MV-4-11 (cell line): ENCODE data around the gene TSPAN3.

Experiments
- DNase-seq: peaks from one replicate; lab custom pipeline; 2025; lab: John Stamatoyannopoulos, UW

Gene TSPAN3

DNA sequence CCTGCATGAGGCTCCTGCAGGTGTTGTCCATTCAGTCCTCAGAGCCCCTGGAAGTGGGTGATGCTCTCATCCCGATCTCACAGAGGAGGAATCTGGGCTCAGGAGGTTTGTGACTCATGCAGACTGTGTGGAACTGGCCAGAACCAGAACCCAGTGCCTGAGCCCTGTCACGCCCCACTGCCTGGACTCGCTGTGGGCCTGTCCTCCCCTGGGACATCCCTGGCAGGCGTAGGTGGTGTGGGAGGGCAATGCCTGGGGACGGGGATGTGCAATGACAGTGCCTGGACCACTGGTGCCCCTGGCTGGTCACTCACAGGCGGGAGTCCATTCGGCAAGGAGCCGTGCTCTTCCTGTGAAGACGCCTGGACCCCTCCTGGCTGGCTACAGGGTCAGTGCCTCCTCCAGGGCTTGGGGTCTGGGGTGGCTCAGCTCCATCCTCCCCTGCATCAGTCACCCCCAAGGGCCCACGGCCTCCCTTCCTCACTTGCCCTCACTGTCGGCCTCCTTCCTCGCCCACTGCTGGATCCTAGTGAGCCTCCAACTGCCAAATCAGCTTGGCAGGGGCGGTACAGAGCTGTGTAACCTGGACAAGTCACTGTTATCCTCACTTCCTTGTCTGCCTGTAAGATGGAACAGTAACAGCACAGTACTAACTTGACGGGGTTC is 61.1 kb downstream of the TSPAN3 start:
- no peak for DNase-seq

DNA sequence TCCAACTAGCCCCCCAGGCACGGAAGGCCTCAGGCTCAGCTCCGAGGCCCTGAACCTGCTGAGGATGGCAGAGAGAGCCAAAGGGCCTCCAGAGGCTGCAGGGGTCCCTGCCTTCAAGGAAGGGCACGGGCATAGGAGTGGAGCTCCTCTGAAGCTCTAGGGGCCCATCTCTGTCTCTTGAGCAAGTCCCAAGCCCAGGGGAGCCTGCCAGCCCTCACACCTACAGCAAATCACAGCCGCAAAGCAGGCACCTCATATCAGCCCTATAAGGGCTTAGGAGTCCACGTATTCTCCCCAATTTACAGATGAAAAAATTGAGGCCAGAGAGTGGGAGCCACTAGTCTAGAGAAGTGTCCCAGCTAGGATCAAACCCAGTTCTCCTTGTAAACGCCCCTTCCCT is 61.7 kb downstream of the TSPAN3 start:
- DNase-seq, result no peak

DNA sequence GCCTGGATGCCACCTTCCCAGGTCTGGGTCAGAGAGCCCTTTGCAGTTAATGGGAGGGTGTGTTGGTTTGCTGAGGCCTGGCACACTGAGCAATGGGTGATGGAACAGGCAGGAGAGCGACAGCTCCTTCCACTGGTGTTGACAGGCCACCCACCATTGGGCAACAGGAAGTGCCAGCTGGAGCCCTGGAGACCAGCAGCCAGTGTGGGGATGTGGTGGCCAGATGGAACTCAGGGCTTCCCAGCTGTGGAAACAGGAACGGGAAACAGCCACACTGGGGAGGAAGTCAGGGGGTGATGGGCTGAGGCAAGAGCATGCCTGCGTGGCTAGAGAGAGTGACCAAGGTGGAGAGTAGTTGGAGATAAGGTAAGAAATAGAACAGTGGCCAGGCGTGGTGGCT is 66.7 kb downstream of the TSPAN3 start:
- peak; percentile 98 for DNase-seq

DNA sequence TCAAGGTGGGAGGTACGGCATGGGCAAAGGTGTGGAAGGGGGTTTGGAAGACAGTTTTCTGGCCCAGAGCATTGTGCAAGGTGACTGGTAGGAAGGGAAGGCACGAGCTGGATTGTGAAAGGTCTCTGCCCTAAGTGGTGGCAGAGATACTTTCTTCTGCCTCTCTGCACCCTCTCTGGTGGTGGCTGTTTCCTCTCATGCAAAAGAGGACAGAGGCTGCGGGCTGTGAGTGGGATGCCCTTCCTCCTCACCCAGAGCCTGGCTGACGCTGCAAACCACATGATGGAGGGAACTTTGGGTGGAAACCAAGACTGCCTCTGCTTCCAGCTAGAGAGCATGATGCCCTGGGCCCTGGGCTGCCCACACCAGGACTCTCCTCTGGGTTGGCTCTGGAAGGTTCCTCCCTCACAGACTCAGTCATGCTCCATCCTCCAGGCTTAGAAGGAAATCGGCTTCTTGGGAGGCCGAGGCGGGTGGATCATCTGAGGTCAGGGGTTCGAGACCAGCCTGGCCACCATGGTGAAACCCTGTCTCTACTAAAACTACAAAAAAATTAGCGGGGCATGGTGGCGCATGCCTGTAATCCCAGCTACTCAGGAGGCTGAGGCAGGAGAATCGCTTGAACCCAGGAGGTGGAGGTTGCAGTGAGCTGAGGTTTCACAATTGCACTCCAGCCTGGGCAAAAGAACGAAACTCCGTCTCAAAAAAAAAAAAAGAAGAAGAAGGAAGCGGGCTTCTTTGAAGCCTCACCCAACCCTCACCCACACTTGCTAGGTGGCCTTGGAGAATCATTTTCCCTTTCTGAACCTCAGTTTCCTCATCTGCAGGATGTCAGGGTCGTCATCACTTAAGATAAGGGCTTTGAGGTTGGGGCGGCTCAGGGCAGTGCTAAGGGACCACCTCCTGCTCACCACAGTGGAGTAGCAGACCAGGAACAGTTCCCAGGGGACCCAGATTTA is 67.7 kb downstream of the TSPAN3 start:
- DNase-seq, result peak; percentile 95

DNA sequence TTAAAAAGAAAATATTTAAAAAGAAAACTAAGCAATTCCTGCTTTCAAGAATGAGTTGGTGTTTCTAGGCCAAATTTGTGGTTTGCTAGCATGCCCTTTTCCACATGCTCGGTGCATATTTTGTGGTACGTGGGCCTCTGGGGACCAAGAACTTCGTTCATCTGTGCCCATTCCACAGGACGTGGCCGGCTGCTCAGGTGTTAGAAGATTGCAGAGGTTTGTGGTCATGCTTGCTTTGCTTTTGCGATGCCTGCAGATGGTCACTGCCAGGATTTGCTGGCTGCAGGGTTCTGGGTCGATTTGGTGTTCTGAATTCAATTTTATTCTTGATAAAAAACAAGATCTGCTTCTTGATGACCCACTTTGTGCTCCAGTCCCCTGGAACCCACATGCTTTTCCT is 68.5 kb downstream of the TSPAN3 start:
- DNase-seq, result no peak

DNA sequence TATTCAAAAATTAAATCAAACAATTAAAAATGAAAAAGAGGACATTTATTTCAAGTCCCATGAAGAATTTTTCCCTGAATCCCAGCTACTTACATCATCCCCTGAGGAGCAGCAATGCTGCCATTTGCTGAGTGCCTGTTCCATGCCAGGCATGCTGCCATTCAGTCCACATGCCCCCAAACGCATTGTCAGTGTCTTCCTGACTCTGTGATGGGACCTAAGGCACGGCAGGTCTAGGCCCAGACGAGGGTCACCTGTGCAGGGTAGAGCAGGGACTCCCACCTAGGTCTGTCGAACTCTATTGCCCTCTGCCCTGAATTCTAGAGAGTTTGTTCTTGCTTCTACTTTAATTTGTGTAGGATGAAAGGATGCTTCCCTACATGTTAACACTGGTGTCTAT is 68.9 kb downstream of the TSPAN3 start:
- no peak for DNase-seq

DNA sequence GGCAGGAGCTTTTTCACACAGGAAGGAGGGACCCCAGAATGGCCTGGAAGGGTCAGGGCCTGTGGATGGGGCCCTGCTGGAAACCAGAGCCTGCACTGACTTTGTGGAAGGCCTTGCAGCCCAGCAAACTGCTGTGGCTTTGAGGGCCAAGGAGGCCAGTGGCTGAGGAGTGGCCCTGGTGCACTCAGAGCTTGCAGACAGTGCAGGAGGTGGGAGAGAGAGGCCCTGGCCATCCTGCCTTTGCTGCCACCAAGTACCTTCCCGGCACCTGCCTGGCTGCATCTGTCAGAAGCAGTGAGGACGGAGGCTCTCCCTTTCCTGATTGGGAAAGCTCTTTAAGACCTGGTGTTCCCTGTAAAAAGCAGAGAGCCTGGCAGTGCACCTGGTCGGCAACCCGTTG is 69.6 kb downstream of the TSPAN3 start:
- no peak for DNase-seq

DNA sequence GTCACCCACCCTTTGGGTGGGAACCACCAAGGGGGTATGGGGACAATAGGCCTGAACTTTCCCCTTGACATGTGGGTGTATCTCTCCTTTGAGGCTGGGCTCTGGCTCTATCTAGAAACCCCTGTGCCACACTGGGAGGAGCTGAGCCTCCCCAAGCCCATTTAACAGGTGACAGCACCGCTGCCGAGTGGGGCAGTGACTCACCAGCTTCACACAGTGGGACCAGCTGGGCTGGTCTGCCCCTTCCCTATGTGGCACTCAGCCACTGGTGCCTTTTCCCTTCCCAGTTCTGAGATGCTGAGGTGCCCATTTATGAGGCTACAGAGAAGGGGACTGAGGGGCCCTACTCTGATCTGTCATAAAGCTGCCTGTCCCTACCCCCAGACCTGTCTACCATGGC is 70.9 kb downstream of the TSPAN3 start:
- no peak for DNase-seq

DNA sequence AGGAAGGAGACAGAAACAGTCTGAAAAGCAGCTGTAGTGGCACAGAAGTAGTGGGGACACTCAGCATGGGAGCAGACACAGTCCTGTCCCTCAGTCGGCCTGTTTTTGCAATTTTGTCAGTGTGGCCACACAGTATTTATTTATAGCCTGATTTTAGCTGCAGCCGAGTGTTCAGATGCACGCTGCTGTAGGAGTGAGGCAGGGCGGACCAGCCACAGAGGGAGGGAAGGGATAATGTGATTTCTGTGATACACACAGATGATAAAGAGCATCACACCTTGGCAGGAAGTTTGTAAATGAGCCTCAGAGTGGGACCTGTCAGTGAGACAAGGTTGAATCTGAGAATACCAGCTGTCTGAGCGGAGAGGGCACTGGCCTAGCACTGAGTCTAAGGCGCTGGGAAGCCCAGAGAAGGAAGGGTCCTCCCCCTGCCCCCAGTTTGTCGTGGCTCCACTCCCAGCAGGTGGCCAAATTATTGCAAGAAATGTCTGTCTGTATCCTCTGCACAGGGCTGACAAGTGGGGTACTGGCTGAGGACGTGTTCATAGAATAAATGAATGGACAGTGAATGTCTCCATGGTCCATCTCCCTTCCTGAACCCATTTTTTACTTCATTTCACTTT is 72.1 kb downstream of the TSPAN3 start:
- no peak for DNase-seq

DNA sequence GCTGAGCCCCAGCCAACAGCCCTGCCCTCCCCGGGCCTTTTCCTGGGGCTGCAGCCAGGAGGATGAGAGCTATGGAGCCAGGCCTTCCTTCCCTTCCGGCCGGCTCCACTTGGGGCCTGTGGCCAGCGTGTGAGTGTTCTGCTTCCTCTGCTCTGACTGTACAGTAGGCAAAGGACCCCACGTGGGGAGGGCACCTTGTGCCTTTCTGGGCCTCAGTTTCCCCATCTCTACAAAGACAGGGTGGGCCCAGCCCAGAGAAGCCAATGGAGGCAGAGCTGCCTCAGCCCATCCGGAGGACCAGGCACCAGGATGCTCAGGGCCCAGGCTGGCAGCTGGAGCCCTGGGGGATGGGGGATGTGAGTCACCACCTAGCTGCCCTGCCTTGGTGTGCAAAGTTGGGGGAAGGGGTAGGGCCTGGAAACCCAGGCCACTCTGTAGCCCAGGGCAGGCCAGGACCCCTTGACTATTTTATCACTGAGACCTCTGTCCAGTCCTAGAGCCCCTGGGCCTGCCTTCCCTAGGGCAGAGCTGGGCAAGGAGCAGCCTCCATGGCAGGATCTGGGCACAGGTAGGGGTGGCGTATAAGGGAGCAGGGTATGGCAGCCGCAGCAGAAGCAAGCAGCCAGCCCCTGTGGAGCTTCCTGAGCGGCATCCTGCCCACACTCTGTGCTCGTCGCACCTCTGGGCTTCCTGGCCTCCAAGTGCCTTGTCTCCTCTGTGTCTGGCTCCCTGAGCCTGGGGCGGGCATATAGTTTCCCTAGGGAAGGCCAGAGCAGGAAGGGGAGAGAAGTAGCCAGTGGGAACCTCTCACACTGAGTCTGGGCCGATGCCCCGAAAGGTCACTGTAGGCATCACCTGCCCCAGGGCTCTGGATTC is 74.1 kb downstream of the TSPAN3 start:
- no peak for DNase-seq

DNA sequence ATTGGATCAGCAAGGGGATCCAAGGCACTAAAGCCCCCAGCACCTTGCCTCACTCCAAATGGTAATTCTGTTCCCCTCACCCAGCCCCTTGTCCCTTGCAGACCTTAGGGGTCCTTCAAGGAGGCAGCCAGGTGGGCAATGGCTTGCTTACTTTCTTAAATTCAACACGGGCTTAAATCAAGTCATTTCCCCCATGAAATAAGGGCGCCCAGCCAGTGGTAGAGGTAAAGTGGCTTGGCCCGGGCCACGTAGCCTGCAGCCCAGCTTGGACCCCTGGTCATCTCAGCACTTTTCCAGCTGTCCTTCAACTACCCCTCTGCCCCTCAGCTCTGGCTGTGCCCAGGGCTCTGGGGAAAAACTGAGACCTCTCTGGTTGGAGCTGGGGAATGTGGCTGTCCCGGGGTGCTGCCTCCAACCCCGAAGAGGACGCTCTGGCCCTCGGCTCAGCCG is 74.8 kb downstream of the TSPAN3 start:
- no peak for DNase-seq

DNA sequence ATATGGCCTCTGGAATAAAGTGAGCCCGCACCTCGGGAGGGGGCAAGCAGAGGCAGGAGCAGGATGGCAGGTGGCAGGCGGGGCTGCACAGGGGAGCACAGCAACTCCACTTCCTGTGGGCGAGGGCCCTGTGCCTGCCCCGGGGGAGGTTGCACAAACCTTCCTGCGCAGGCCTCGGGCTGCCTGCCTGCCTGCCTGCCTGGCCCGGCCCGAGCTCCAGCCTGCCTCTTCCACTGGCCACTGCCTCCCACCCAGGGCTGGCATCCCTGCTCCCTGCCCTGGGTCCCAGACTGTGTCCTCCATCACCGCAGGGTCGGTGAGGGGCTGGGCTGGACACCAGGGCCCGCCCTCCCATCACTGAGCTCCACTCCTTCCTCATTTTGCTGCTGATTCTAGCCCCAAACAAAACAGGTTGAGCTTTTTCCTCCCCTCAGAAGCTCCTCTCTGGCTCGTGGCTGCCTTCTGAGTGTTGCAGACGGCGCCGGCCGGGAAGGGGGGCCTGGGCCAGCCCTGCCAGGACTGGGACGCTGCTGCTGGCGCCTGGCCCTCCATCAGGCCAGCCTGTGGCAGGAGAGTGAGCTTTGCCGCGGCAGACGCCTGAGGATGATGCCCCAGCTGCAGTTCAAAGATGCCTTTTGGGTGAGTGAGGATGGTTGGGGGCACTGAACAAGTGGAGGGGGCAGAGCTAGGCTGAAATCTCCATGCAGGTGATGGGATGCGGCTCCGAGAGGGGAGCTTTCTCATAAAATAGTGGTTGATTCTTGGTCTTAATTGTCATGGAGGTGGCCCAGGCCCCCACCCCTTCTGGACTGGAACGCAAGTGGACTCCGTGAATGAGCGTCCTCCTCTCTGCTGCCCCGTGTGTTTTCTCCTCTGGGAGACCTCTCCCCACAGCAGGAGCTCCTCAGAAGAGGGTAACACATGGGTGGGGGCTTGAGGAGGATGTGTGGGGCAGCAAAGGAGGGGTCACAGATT is 75.7 kb downstream of the TSPAN3 start, which contains the start of gene PSTPIP1:
TSS of gene PSTPIP1 (plus strand) at position 156 of the 975 bp plus-strand sequence. CDS start at position 604, 448 bp downstream.
- DNase-seq, result peak; percentile 57

DNA sequence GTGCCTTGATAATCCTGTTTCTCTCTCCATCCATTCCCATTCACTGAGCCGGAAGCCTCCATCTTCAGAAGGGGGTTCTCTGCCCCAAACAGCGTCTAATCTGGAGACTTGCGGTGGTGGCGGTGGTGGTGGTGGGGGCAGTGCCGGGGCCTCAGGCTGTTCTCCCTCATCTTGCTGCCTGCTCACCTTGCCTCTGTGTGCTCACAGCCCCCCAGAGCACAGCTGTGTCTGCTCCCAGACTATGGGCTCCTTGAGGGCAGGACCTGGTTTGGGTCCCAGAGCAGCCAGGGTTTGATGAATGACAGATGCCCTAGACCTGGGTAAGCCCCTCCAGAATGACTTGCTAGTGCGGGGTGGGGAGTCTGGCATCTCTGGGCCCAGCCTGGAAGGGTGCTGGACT is 76.4 kb downstream of the TSPAN3 start:
- DNase-seq, result no peak

DNA sequence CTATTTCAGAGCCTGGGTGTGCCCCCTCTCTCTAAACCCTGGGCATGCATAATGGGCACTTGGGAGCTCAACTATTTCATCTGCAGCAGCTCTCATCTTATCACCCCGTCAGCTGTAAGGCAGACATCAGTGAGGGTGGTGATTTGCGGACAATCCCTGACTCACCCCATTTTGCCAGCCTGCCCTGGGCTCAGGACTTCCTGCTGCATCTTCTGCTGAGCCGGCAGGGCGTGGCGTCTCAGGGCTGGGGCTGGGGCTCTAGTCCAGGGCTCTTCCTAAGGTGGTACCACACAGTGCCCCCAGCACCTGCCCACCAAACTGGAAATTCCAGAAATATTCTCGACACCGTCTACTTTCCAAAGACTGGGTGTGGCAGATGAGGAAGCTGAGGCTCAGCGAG is 76.9 kb downstream of the TSPAN3 start:
- DNase-seq, result peak; percentile 9

DNA sequence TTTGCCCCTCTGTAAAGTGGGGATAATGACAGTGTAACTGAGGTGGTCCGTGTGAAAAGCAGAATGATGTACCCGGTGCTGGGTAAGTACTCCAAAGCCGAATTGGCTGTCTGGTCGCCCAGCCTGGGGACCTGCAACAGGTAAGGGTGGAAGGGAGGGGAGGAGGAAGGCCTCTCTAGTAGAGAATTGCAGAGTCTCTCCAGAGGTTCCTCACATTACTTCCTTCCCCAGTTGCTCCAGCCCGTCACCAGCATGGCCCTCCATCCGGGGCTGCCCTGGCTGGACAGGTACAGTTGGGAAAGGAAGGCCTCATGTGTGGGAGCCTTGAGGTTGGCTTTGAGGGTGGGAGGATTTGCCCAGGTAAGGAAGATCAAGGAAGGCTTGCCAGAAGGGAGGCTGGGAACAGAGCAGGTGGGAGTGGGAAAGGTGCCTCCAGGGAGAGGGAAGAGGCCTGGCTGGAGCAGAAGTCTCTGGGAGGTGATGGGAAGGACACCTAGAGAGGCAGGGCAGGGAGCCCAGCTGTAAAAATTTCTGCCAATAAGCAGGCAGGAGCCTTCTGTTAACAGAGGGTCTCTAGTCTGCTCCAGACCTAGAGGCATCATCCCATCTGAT is 77.7 kb downstream of the TSPAN3 start:
- no peak for DNase-seq

DNA sequence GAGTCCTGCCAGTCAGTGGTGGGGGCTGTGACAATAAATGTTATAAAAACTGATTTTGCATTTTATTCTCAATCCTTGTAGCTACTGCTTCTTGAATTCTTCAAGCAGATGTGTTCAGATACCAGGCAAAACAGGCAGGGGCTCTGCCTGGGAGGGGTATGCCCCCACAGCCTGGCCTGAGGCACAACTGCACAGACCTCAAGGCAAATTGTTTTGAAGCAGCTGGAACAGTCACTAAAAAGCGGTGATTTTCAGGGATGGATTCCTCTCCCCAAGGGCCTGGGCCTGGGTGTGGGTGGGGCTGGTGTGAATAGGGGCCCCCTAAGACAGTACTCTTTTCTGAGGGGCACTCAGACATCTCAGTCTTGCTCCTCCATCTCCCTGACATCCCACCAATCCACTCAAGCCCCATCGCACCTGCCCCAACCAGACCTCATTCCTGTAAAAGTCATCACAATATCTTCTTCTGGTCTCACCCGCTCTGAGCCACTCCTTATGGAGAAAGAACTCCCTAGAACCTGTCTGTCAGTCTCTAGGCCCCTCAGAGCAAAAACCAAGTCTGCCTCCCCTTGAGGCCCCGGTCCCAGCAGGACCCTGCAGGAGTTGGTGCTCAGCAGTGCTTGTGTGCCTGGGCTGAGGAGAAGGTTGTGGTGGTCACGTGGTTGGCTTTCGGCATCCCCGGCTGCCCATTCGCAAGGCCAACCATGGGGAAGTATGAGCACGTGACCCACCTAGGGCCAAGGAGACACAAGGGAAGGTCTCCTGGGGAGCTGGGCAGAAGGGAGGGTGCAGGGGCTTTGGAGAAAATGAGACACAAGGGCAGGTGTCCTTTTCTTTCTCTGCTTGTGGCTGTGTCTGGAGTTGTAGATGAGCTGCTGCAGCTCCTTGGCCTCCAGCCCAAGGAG is 78.9 kb downstream of the TSPAN3 start:
- DNase-seq, result peak; percentile 5
